NCI-H446 treated with DMSO at 0.1 percent for 48 hours (cell line): Measurements from ENCODE around the gene CCDC6.
"Not testable (repeated sequence)": the region's sequence is repeated elsewhere in the genome, so short reads cannot be mapped to it uniquely, and the experiment has no call there.

ENCODE experiments used
- DNase-seq: peaks from one replicate; lab custom pipeline; 2025; lab: John Stamatoyannopoulos, UW

Gene CCDC6

DNA sequence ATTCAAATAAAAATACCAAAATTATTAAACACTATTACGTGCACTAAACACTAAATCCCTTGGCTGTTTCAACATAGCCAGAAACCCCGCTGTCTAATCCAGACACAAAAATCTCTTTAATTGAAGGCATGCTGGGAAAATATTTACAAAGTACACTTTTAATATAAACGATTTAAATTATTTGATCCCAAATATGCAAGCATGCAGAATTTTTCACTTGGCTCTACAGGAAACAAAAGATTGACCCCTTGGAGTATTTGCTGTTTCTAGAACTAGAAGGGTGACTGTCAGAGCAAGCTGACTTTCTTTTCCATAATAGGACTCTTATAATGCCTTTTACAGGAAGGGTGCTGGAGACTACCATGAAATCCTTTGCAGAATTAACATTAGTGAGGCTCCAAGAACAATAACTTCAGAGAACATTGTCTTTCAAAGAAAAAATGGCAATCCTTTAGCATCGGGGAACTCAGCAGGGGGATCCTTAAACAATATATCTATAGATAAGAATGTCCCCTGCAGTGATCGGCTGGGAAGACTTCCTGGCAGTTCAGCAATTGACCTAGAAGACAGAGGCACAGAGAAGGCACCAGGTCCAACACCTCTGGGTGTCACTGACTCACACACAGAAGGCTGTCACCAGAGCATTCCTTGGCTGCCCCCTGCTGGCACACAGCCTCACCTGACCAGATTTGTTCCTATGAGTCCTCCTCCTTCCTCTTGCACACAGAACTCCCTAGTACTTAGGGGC is 97.3 kb downstream of the CCDC6 start:
- DNase-seq, result peak; percentile 29

DNA sequence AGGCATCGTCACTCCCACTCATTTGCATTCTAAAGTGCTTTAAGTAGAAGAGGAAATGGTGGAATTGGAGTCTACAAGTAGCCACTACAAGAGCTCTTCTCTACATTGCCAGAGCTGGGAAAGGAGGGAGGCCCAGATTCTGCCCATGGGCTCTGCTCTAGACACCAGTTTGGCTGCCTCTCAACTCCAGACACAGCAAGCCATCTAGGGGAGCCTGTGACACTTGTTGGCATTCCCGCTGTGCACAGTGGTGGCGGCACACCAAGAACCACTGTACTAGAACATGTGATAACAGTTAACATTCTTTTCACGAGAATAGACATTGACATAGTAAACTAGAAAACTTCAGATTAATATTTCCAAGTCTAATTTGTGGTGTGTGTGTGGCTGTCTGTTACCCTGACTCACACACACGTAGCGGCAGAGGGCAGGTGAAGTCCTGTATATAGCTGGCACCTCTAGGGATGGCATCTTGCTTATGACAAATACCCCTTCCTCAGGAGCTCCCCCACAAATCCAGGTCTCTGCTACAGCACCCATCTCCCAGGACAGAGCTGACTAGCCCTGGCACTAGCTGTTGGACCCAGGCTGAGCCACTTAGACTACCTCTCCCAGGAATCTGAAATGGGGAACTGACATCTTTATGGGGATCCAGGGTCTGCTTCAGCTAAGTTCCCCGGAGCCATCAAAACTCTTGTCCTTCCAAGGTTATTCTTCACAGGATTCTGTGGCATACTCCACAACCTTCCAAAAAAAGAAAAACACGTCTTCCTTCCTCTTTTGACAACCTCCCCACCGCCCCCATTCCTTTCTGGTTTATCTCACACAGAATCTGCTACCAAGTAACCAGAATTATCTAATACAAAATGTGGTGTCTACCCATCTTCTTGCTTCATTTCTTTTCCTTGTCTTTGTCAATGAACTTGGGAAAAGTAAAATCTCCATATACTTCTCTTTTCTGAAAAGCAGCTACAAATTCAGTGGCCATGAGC is 98.4 kb downstream of the CCDC6 start:
- DNase-seq, result no peak

DNA sequence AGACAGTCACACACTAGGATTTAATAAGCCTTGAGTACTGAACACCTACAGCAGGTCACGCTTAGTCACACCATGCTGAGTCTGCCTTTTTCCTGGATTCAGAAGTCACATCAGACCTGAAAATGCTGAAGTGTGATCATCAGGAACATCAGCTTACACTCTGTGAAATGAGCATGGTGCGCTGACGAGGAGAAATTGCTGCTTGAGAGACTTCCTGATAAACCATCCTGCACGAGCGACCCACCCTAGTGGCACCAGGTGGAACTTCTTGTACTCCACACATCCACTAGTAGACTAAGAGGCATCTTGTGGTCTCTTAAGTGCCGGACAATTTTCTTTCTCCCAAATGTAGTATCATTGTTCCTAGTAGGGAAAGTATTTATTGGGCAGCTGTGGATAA is 101.3 kb downstream of the CCDC6 start:
- DNase-seq, result no peak

DNA sequence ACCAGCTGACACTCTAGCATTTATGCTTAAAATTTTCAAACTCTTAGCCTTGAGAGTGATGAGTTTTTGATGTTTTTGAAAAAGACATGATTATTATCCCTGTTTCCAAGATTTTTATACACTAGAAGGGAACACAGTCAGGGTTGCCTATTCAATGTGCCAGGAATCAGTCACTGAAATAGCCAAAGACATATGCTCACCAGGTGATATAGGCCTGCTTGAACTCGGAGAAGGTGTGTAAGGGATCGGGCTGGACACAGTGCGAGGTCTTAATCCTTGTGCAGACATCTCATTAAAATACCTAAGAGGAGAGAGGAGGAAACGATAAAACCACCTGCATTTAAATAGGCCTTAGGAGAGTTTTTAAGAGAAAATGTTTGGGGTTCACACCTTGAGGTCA is 102.1 kb downstream of the CCDC6 start:
- DNase-seq, result no peak

DNA sequence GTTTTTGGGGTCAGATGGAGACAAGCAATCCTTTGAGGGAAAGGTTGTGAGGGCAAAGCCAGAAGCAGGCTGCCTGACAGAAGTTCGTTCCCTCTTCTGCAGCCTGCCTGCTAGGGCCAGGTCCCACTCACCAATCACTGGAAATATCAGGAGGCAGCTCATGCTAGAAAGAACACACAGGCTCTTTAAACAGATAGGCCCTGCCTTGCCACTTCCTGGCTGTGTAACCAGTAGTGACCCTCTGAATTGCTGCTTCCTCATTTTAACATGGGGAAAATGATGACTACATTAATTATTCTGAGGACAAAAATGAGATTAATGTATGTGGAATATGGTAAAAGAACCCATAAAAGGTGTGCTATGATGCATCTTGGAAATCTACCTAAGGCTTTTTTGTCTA is 102.6 kb downstream of the CCDC6 start:
- no peak for DNase-seq

DNA sequence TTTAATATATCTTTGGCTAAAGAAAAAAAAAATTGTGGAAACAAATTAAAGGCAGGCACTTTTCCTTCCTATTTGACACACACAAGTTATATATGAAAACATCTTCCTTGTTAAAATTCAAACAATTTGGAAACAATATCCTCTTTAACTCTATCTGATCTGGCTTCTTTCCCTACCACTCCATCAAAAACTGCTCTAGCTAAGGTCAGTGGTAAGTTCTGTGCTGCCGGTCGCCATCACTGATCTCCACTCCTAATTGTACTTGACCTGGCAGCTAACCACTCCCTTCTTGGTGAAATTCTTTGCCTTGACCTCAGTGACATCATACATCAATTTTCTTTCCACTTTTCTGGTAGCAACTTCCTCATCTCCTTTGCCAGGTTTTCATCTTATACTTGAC is 105.2 kb downstream of the CCDC6 start:
- DNase-seq, result no peak

DNA sequence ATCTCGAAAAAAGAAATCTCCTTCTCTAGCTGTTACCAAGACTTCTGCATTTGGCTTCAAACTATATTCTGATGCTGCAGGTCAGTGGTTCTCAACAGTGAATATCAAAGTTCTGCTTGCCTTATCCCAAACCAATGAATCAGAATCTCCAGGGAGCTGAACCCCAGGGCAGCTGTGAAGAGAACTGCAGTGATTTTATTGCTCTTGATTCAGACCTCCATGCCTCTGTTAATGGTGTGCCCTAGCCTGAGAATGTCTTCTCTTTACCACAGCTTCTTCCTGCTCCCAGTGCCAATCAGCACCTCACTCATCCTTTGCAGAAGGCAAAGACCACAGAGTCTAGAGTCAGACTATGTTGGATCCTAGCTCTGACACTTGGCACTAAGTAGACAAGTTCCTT is 106.9 kb downstream of the CCDC6 start:
- DNase-seq, result no peak

DNA sequence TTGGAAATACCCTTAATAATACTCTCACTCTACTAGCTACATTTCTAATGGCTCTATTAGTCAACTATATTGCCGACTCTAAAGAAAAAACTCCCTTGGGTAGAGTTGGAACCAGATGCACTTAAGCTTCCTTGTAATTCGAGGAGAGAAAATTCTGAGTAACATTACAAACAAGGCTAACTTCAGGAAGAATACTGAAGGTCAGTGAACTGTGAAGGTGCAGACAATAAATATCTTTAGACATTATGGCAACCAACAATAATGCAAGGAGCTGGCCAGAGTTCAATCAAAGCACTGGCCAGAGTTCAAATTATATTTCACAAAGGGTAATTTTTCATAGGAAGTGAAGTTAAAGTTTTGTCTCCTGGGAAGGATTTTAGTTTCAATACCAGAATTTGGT is 112.4 kb downstream of the CCDC6 start:
- DNase-seq, result peak; percentile 28

DNA sequence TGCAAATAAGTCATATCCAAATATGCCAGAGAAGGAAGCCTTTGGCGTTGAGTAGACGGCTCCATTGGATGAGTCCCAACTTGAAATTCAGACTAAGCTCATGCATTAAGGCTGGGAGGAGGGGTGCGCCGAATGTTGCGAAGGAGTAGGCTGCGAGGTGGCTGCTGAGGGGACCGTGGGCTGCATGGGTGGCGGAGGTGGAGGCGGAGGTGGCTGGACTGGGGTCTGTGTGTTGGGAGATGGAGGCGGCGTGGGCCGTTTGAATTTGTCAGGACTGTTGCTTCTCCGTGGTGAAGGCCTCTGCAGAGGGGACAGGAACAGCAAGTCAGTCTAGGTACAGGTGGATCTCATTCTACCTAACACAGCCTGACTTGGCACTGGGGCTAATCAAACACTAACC is 113.5 kb downstream of the CCDC6 start:
- DNase-seq, result no peak

DNA sequence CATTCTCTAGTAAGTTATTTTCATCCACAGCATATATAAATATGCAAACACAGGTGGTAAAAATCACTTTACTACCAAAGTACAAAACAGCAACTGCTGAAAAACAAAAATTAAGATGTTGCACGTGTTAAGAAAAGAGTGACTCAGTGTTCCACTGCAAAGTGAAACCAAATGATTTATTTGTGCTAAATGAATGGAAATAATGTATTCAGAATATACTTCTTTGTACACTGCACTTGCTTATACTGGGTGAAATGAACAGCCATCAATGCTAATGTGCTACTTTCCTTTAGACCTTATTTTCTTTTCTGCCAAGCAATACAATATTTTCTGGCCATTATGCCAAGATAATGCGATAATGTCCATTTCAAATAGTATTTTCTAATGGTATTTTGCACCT is 114.8 kb downstream of the CCDC6 start:
- no peak for DNase-seq

DNA sequence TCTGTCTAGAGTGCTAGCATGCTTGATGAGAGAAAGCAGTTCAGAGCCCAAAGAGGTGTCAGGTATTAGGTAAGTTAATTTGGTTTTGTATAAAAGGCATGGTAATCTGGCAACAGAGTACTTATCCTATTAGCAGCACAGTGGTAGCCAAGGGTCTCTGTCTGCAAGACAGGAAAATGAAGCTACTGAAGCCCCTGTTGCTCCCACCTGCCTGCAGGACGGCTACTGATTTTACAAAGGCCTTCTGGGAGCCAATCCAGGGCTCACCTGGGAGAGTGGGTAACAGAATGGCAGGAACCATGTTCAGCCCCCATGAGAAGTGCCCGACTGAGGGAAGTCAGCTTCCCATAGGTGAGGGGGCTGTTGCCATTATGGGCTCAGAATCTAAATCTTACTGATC is 116.3 kb downstream of the CCDC6 start:
- DNase-seq, result not testable (repeated sequence)

DNA sequence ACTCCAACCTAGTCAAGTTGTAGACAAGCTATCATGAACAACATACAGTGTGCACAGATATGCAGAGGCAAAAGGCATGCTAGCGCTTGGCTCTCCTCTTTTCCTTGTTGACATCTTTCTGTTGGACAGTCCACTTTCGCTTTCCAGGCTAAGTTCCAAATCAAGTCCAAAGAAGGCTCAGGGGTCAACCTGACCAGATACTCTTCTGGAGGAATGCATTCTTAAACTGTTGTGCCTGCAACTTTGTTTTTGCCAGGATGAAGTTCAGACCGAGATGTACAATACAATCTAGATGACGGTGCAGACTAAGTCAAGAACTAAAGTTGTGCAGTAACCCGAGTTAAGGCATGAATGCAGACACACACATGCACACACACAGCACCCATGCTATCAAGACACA is 117.4 kb downstream of the CCDC6 start:
- DNase-seq, result not testable (repeated sequence)

DNA sequence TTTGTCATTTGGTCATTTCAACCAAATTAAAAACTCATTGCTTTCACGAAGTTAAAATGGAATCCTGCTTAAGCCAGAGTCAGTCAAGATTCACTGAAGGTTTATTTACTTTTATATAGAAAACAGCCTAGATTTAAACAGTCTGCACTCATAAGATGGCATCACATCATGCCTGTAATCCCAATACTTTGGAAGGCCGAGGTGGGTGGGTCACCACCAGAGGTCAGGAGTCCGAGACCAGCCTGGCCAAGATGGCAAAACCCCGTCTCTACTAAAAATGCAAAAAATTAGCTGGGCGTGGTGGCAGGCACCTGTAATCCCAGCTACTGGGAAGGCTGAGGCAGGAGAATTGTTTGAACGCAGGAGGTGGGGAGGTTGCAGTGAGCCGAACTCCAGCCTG is 119.3 kb downstream of the CCDC6 start:
- not testable (repeated sequence) for DNase-seq

DNA sequence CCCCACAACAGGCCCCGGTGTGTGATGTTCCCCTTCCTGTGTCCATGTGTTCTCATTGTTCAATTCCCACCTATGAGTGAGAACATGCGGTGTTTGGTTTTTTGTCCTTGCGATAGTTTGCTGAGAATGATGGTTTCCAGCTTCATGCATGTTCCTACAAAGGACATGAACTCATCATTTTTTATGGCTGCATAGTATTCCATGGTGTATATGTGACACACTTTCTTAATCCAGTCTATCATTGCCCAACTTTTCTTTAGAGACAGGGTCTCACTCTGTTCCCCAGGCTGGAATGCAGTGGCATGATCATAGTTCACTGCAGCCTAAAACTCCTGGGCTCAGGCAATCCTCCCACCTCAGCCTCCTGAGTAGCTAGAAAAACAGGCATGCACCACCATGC is 120.9 kb downstream of the CCDC6 start:
- not testable (repeated sequence) for DNase-seq

DNA sequence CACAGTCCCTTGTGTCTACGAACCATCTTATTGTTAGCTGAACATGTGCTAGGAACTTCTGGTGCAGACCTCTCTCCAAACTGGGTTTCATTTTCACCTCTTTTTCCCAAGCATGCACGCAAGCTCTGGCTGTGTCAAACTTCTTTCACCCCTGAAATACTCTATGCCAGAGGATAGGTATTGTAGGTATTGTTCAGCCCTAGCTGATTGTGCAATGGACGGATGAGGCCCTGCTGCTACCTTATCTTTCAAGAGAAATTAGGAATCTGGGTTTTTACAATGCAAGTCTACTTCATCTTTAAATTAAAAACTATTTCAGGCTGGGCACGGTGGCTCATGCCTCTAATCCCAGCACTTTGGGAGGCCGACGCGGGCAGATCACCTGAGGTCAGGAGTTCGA is 124.8 kb downstream of the CCDC6 start:
- DNase-seq, result no peak

DNA sequence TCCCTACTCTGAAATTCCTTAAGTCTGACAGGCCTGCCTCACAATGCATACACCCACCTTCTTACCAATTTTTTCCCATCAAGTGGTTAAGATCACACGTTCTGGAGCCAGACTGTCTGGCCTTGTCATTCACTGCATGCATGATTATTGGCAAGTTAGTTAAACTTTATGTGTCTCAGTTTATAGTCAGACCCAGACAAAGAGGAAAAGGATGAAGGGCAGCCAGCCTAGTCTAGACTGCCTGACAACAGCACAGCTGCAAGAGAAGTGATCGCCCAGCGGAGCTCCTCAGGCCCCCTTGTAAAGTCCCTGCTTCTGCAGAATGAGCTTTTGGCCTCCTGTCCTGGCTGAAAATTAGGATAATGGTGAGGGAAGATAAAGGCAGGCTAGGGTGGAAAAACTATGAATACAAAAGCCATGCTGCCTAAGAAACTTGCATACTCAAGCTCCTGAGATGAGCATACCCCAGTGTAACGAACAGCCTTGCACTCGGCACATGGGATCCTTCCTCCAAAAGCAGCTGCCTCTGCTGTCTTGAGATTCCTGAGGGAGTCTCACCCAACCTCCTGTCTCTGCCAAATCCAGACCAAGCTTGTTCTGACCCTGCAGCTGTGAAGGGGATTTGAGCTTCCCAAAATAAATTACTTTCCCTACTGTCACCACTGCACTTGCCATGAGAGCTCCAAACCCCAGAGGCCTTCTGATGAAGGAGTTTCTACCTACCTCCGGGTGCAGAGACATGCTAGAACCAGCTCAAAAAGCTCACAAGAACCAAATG is 126.4 kb downstream of the CCDC6 start:
- no peak for DNase-seq

DNA sequence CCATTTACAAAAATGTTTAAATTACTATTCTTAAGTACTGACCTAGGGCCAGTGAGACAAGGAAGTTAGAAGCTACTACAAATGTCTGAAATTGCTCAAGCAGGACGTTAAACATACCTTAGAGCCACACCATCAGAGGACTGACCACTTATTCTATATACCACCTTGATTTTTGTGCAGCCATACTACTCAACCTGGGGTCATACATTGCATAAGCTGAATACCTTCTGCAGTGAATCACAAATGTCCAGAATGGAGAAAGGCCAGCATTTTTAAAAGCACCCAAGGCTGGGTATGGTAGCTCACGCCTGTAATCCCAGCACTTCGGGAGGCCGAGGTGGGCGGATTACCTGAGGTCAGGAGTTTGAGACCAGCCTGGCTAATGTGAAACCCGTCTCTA is 131.9 kb downstream of the CCDC6 start:
- DNase-seq, result no peak

DNA sequence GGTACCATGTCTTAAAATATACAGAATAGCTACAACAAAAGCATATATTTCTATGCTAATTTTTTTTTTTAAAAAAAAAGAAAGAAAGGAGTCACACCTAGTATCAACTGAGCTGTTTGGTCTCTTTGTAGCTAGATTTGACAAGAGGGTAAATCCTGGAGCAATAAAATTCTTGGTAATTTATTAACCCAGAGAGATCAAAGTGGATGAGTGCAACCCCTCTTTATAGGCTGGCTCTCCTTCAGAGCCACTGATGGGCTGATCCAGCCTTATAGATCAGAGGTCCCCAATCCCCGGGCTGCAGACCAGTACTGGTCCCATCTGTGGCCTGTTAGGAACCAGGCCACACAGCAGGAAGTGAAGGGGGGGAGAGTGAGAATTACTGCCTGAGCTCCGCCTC is 133.3 kb downstream of the CCDC6 start:
- no peak for DNase-seq

DNA sequence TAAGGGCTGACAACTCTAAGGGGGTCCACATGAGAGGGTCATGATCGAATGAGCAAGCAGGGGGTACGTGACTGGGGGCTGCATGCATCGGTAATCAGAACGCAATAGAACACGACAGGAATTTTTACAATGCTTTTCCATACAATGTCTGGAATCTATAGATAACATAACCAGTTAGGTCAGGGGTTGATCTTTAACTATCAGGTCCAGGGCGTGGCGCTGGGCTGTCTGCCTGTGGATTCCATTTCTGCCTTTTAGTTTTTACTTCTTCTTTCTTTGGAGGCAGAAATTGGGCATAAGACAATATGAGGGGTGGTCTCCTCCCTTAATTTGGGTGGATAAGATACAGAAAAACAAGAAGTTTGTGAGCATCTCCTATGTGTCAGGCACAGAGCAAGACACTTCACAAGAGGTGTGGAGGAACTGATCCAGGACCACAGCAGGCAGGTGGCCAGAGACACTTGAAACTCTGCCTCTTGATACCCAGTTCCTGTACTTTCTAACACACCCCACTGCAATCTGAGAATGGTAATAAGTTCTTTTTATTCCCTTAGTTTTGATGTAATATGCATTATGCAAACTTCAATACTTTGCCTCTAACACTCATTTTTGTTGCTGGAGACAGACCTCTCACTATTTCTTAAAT is 135.1 kb downstream of the CCDC6 start:
- no peak for DNase-seq

DNA sequence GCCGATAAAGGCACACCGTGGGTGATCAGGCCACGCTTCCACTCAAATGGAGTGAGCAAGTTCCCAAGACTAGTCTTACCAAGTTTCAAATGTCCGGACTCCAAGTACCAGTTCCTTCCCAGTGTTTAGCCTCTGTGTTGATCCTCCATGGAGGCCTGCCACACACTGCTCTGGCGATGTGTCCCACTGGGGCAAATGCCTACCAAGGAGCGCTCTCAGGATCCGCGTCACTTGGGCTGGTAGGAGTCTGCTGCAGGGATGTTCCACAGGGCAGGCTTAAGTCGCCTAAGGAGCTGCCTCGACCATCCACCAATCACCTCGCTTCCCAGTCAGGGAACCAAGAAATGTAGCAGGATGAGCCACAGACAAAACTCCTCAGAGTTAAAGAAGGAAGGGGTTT is 135.7 kb downstream of the CCDC6 start:
- no peak for DNase-seq

DNA sequence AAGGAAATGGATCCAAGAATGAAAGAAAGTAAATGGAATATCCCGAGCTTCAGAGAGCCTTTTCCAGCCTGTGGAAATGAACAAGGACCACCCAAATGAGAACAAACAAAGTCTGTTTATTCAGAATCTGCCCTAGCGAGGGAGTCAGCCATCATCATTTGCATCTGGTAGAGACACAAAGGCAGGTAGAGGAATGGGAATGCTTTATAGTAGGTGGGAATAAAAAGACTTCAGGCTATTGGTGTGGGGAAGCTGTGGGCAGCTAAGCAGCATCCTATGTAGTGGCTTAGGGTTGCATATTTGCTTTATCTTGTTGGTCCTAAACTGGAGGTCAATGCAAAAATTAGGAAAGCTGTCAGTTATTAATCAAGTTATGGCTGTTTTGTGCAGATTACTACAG is 143.9 kb downstream of the CCDC6 start:
- no peak for DNase-seq

DNA sequence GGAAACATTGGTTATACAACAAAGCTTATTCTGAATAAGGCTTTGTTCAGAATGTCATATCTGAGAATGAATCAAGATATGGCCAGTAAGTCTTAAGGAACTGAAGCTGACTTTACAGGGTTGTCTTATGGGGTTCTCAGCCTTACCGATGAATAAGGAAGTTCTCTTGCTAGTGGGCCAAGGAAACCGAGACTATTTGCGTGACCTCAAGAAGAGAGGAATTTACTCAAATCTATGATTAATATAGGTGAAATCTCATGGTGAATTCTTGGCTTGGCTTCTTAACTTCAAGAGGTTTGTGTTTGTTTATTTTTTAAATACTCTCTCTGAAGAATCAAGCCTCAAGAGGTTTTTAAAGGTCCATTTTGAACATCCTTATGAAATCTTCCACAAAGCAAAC is 148.4 kb downstream of the CCDC6 start:
- DNase-seq, result no peak
